B cell (primary cell): ENCODE measurements around the gene HSD11B1. TPM values are rescaled to one million over a fixed set of nuclear protein-coding genes. Genes with fewer than 3 reads are reported as not detected.

Experiments
- ATAC-seq: fragments of 200-7000 bp; cut with Tn5 transposase; one replicate; pipeline ENCODE4 v1.10.0; 2021; ENCODE audit warnings: low read depth, mild to moderate bottlenecking, moderate number of reproducible peaks, moderate library complexity
- CTCF ChIA-PET: fragments of 350-600 bp; sonication (Branson Sonifier 250); formaldehyde crosslinking; loops from one replicate; lab custom pipeline; 2021; ENCODE audit warnings: antibody characterized with exemption, inconsistent platforms; lab: Charles Lee
- POLR2A ChIA-PET: fragments of 350-600 bp; sonication (Branson Sonifier 250); formaldehyde crosslinking; loops from one replicate; lab custom pipeline; 2021; ENCODE audit warnings: antibody characterized with exemption; lab: Charles Lee
- DNase-seq: peaks from one replicate; pipeline ENCODE4 v3.0.0; 2013
- H2AFZ ChIP-seq: 2 replicates; pipeline ENCODE4 v1.6.1; 2012; ENCODE audit warnings: mild to moderate bottlenecking, low read depth, low read length; ENCODE audit not compliant: insufficient read depth, poor library complexity, severe bottlenecking
- H3K27ac ChIP-seq, 2 donors: 1 replicate in 1 of 2; 2 replicates in 1 of 2; pipeline ENCODE4 v1.5.1; 2012 to 2013; ENCODE audit warnings: low read length in 2 of 2, mild to moderate bottlenecking in 2 of 2, moderate library complexity in 1 of 2
- H3K27me3 ChIP-seq, 4 experiments: fragments of 200-600 bp in 1 of 4; sonication (generic) in 1 of 4; replicated peaks in 1 of 4; 1 replicate in 2 of 4; 2 replicates in 2 of 4; pipeline versions ENCODE4 v1.6.1 to v1.7.0; 2013 to 2016; ENCODE audit warnings: low read length in 3 of 4, mild to moderate bottlenecking in 2 of 4, mixed read lengths in 1 of 4, moderate library complexity in 1 of 4; ENCODE audit not compliant: insufficient read depth in 4 of 4, control insufficient read depth in 3 of 4; ENCODE audit errors: control extremely low read depth in 1 of 4
- H3K36me3 ChIP-seq, 2 experiments: replicated peaks in 1 of 2; 1 replicate in 1 of 2; 2 replicates in 1 of 2; pipeline versions ENCODE4 v1.6.1 to v1.7.1; 2013; ENCODE audit warnings: low read length in 1 of 2; ENCODE audit not compliant: insufficient read depth in 2 of 2, control insufficient read depth in 1 of 2; ENCODE audit errors: control extremely low read depth in 1 of 2, extremely low read depth in 1 of 2
- H3K4me1 ChIP-seq, 2 donors: fragments of 200-600 bp in 1 of 2; sonication (generic) in 1 of 2; 1 replicate in 1 of 2; 2 replicates in 1 of 2; pipeline versions ENCODE4 v1.5.1 to v1.6.1; 2013 to 2017; ENCODE audit warnings: low read length in 2 of 2; ENCODE audit not compliant: control insufficient read depth in 2 of 2, insufficient read depth in 2 of 2
- H3K4me2 ChIP-seq: replicated peaks from 2 replicates; pipeline ENCODE3; 2012; ENCODE audit warnings: mild to moderate bottlenecking, low read depth, low read length; ENCODE audit not compliant: poor library complexity, severe bottlenecking
- H3K4me3 ChIP-seq, 5 experiments: fragments of 200-600 bp in 1 of 5; sonication (generic) in 1 of 5; 1 replicate in 3 of 5; 2 replicates in 2 of 5; pipeline versions ENCODE4 v1.5.1 to v1.7.0; 2011 to 2016; ENCODE audit warnings: low read length in 4 of 5, mild to moderate bottlenecking in 4 of 5, low read depth in 2 of 5, control low read depth in 1 of 5, moderate library complexity in 1 of 5; ENCODE audit not compliant: insufficient read depth in 1 of 5; ENCODE audit errors: control extremely low read depth in 1 of 5, extremely low read depth in 1 of 5
- H3K79me2 ChIP-seq: fragments of 200-600 bp; sonication (generic); one replicate; pipeline ENCODE4 v1.6.0; 2016; ENCODE audit warnings: low read length; ENCODE audit not compliant: control insufficient read depth, insufficient read depth
- H3K9ac ChIP-seq: fragments of 200-600 bp; sonication (generic); 2 replicates; pipeline ENCODE4 v1.6.1; 2017; ENCODE audit warnings: mild to moderate bottlenecking, low read length, moderate library complexity
- H3K9me3 ChIP-seq, 3 donors: one replicate each; pipeline versions ENCODE4 v1.6.1 to v1.7.1; 2013; ENCODE audit warnings: low read length in 2 of 3; ENCODE audit not compliant: control insufficient read depth in 2 of 3, insufficient read depth in 1 of 3; ENCODE audit errors: control extremely low read depth in 1 of 3
- H4K20me1 ChIP-seq: 2 replicates; pipeline ENCODE4 v1.6.0; 2012; ENCODE audit warnings: mild to moderate bottlenecking, low read length; ENCODE audit not compliant: insufficient read depth, control insufficient read depth, poor library complexity, severe bottlenecking
- H3K27ac Mint-ChIP-seq: one replicate; pipeline ENCODE4 v1.8.0; 2021; ENCODE audit warnings: mixed read lengths
- H3K27me3 Mint-ChIP-seq: one replicate; pipeline ENCODE4 v1.8.0; 2021; ENCODE audit warnings: mixed read lengths
- H3K4me1 Mint-ChIP-seq: one replicate; pipeline ENCODE4 v1.8.0; 2021; ENCODE audit warnings: mixed read lengths
- H3K4me3 Mint-ChIP-seq: one replicate; pipeline ENCODE4 v1.8.0; 2021; ENCODE audit warnings: mixed read lengths
- H3K9me3 Mint-ChIP-seq: one replicate; pipeline ENCODE4 v1.8.0; 2022; ENCODE audit warnings: mixed read lengths; ENCODE audit not compliant: insufficient read depth
- CTCF ChIP-seq: fragments of 200-600 bp; IDR thresholded peaks from one replicate; pipeline ENCODE4 v1.8.0; 2022; ENCODE audit warnings: antibody characterized with exemption, mild to moderate bottlenecking
- EZH2 ChIP-seq: IDR thresholded peaks from 2 replicates; pipeline ENCODE4 v1.6.1; 2012; ENCODE audit warnings: borderline replicate concordance, low read depth, mild to moderate bottlenecking, moderate library complexity, low read length; ENCODE audit not compliant: insufficient read depth, poor library complexity, severe bottlenecking
- WGBS: methylation state at CpG from one replicate; pipeline ENCODE4 v1.1.5; 2013; ENCODE audit warnings: missing lambda C conversion rate; ENCODE audit not compliant: insufficient coverage; 5-methylcytosine and 5-hydroxymethylcytosine counted together
- intact Hi-C: fragments of 100-400 bp; cut with micrococcal nuclease; formaldehyde crosslinking; loops from one replicate; pipeline ENCODE4 v1.10.0; 2022
- polyA plus RNA-seq: library from polyadenylated mRNA; depleted of rRNA; stranded (reverse); fragments of >200 nt; gene quantifications from 2 replicates; pipeline ENCODE4 v1.2.3, GENCODE V29; 2012
- total RNA-seq, 2 donors: library from RNA; stranded (reverse); fragments of 120-200 nt in 1 of 2; gene quantifications; 1 replicate in 1 of 2; 2 replicates in 1 of 2; pipeline versions ENCODE4 v1.2.3 to v1.2.4, GENCODE V29; 2013 to 2022

HSD11B1 gene
- total and polyA plus RNA-seq, 2 donors (not counting 1 experiment from before 2014, with no cell fraction given), result not detected

DNA sequence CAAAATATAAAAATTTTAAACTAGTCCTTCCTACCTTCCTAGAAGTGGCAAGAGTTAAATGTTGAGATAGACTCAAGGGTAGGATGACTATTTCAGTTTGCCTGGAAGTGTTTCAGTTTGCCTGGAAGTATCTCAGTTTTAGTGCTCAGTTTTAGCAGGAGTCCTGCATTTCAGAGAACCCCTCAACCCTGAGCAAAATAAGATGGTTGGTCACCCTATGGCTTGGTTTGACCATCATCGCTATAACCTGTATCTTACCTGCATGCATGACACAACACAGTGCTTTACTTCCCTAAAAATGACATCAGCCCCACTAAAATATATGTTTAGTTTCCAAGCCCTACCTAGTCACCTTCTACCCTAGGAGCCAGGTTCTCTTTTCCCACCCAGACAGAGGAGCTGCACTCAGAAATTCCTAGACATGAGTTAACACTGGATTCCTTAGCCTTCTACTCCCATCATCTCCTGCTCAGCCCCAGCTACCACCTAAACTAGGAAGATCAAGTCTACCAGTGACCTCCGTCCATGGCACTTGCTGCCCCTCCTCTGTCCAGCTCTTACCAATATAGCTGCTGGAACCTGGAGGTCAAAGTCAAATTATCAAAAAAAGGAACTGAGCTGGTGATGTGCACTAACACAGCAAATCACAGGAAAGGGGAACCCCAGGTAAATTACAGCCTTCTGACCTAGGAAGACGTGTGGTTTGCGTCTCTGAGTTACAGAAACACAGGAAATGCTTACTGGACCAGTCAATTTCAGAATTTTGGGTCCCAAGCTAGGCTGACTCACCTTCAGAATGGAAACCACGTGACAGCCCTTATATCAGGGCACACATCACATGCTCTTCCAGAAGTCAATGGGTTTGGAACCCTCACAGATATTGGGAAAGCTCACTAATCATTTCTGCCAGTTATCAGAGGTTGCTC is 31.7 kb upstream of the HSD11B1 start:
- H3K27me3 Mint-ChIP-seq, result peaks cover 33% of the 10 kb centered on the region
- Histone ChIP-seq H3K4me2 (peak overlapping the region; percentile 7), H4K20me1 (no peaks in the 10 kb centered on the region), H3K79me2 (no peaks in the 10 kb centered on the region), H3K4me3 (no peak overlapping the region), H3K36me3 (no peaks in the 10 kb centered on the region), H3K9me3 (peaks cover 0 to 8% (median 0%) of the 10 kb centered on the region in 3 donors), H2AFZ (no peak overlapping the region), H3K27me3 (peaks cover 0 to 33% (median 20%) of the 10 kb centered on the region in 4 experiments), H3K9ac (no peak overlapping the region), H3K4me1 (peaks cover 32 to 35% of the 10 kb centered on the region in 2 donors), H3K27ac (peak overlapping the region in 1 of 2 donors; percentile 35)
- intact Hi-C loops, result loop anchor here (10.0 kb wide), 1 partner anchor 82 kb away; the partner anchor contains the start of gene TRAF3IP3
- 33% methylated on average over 3 of the region's 5 CpGs for WGBS
- peak; percentile 80 for ATAC-seq
- TF ChIP-seq EZH2 (no peak), CTCF (no peak)
- no peaks in the 10 kb centered on the region for H3K9me3 Mint-ChIP-seq
- H3K4me3 Mint-ChIP-seq, result peak overlapping the region; percentile 50
- CTCF ChIA-PET, result interaction anchor here (0.9 to 1.5 kb wide), 3 partner anchors 9 to 107 kb away, joined by 3 to 5 read pairs (median 3); no protein-coding TSS in a partner anchor
- H3K27ac Mint-ChIP-seq, result peak overlapping the region; percentile 66
- POLR2A ChIA-PET, result interaction anchor here (0.5 kb wide), 1 partner anchor 1731 kb away, joined by 4 read pairs; no protein-coding TSS in a partner anchor
- peaks cover 33% of the 10 kb centered on the region for H3K4me1 Mint-ChIP-seq
- peak; percentile 78 for DNase-seq
